Ascending aorta (tissue), 2 donors: ENCODE data around the gene ANKRD10. TPM values are rescaled to one million over a fixed set of nuclear protein-coding genes. Genes with fewer than 3 reads are reported as not detected.

Source experiments
- DNase-seq, 2 donors: peaks; one replicate each; pipeline ENCODE4 v3.0.0-alpha.2; 2019; ENCODE audit warnings: low spot score in 2 of 2
- H3K27ac ChIP-seq, 2 donors: fragments of 200-600 bp; sonication (generic); one replicate each; pipeline ENCODE4 v1.5.1; 2016 to 2017; ENCODE audit warnings: mild to moderate bottlenecking in 1 of 2
- H3K27me3 ChIP-seq: fragments of 200-600 bp; sonication (generic); one replicate; pipeline ENCODE4 v1.5.1; 2017
- H3K36me3 ChIP-seq, 2 donors: fragments of 200-600 bp; sonication (generic); one replicate each; pipeline ENCODE4 v1.5.1; 2016
- H3K4me1 ChIP-seq, 2 donors: fragments of 200-600 bp; sonication (generic); one replicate each; pipeline ENCODE4 v1.5.1; 2016 to 2017; ENCODE audit warnings: mild to moderate bottlenecking in 1 of 2
- H3K4me3 ChIP-seq, 2 donors: fragments of 200-600 bp; sonication (generic); one replicate each; pipeline ENCODE4 v1.5.1; 2016 to 2017; ENCODE audit warnings: mild to moderate bottlenecking in 1 of 2
- H3K9me3 ChIP-seq, 2 donors: fragments of 200-600 bp; sonication (generic); one replicate each; pipeline ENCODE4 v1.5.1; 2016
- CTCF ChIP-seq, 3 experiments: fragments of 200-600 bp in 2 of 3; fragments of 450-650 bp in 1 of 3; sonication (generic) in 2 of 3; IDR thresholded peaks; one replicate each; pipeline ENCODE4 v1.5.1; 2016 to 2019; ENCODE audit warnings: antibody characterized with exemption in 3 of 3, mild to moderate bottlenecking in 1 of 3, moderate library complexity in 1 of 3
- intact Hi-C: fragments of 100-400 bp; cut with DNase I; formaldehyde crosslinking; loops from one replicate; pipeline ENCODE4 v1.15.1; 2023
- total RNA-seq: library from RNA; depleted of rRNA; stranded (reverse); fragments of >200 nt; gene quantifications from one replicate; pipeline ENCODE4 v1.1.0, GENCODE V29; 2016

ANKRD10 gene
- total RNA-seq, 1 donor from 2014 or later: 100 TPM

- Histone ChIP-seq H3K27me3 (no peaks in the 10 kb centered on the region), H3K9me3 (no peaks in the 10 kb centered on the region), H3K36me3 (peaks cover 0 to 9% of the 10 kb centered on the region in 2 donors), H3K27ac (no peak overlapping the region), H3K4me3 (no peak overlapping the region), H3K4me1 (no peaks in the 10 kb centered on the region)
- DNase-seq: no peak
- intact Hi-C loops: no loop called here
- no peak for TF ChIP-seq CTCF (IDR thresholded peaks at IDR 0.05)
Measured at GRCh38 chr13:110884517-110884916, 30.4 kb downstream of the ANKRD10 start.

- Histone ChIP-seq H3K4me1 (no peaks in the 10 kb centered on the region), H3K9me3 (no peaks in the 10 kb centered on the region), H3K27ac (no peak overlapping the region), H3K27me3 (no peaks in the 10 kb centered on the region), H3K4me3 (no peak overlapping the region), H3K36me3 (peaks cover 0 to 9% of the 10 kb centered on the region in 2 donors)
- intact Hi-C loops: no loop called here
- DNase-seq: no peak
- no peak for TF ChIP-seq CTCF (IDR thresholded peaks at IDR 0.05)
Measured at GRCh38 chr13:110883542-110883941, 31.3 kb downstream of the ANKRD10 start.

- no peak for DNase-seq
- H3K4me3 ChIP-seq: no peak overlapping the region
- intact Hi-C loops: no loop called here
- no peaks in the 10 kb centered on the region for H3K9me3 ChIP-seq
- no peaks in the 10 kb centered on the region for H3K27me3 ChIP-seq
- TF ChIP-seq CTCF (IDR thresholded peaks at IDR 0.05): no peak
- no peak overlapping the region for H3K27ac ChIP-seq
- H3K4me1 ChIP-seq: no peaks in the 10 kb centered on the region
- H3K36me3 ChIP-seq: peaks cover 0 to 9% of the 10 kb centered on the region in 2 donors
Measured at GRCh38 chr13:110882972-110883371, 31.9 kb downstream of the ANKRD10 start.

- intact Hi-C loops: no loop called here
Measured at GRCh38 chr13:110881839-110882627, 32.8 kb downstream of the ANKRD10 start.

GRCh38 chr13:110880627-110881026 lies 34.2 kb downstream of the ANKRD10 start:
- Histone ChIP-seq H3K4me3 (no peak overlapping the region), H3K9me3 (no peaks in the 10 kb centered on the region), H3K27me3 (no peaks in the 10 kb centered on the region), H3K27ac (no peak overlapping the region), H3K36me3 (peaks cover 0 to 9% of the 10 kb centered on the region in 2 donors), H3K4me1 (no peaks in the 10 kb centered on the region)
- intact Hi-C loops: no loop called here
- no peak for TF ChIP-seq CTCF (IDR thresholded peaks at IDR 0.05)
- no peak for DNase-seq

More at GRCh38 chr13:110881839-110882627, 32.8 kb downstream of the ANKRD10 start:
- Histone ChIP-seq H3K36me3 (peaks cover 0 to 9% of the 10 kb centered on the region in 2 donors), H3K4me3 (no peak overlapping the region), H3K4me1 (no peaks in the 10 kb centered on the region), H3K27ac (no peak overlapping the region), H3K9me3 (no peaks in the 10 kb centered on the region), H3K27me3 (no peaks in the 10 kb centered on the region)
- no peak for TF ChIP-seq CTCF (IDR thresholded peaks at IDR 0.05)
- no peak for DNase-seq
